ENCODE results near the gene LRRC47.

GRCh38 chr1:3814771-3815561, 18.7 kb upstream of the LRRC47 start:
- TF ChIP-seq, protein P1, sequence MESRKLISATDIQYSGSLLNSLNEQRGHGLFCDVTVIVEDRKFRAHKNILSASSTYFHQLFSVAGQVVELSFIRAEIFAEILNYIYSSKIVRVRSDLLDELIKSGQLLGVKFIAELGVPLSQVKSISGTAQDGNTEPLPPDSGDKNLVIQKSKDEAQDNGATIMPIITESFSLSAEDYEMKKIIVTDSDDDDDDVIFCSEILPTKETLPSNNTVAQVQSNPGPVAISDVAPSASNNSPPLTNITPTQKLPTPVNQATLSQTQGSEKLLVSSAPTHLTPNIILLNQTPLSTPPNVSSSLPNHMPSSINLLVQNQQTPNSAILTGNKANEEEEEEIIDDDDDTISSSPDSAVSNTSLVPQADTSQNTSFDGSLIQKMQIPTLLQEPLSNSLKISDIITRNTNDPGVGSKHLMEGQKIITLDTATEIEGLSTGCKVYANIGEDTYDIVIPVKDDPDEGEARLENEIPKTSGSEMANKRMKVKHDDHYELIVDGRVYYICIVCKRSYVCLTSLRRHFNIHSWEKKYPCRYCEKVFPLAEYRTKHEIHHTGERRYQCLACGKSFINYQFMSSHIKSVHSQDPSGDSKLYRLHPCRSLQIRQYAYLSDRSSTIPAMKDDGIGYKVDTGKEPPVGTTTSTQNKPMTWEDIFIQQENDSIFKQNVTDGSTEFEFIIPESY (IDR thresholded peaks at IDR 0.05; ENCODE audit: borderline replicate concordance, low read depth) = no peak
- TF ChIP-seq CTCF (IDR thresholded peaks at IDR 0.05) (no peak), POLR2AphosphoS5 (IDR thresholded peaks at IDR 0.05; ENCODE audit: low read depth, low read length) (no peak), EP300 (IDR thresholded peaks at IDR 0.05; ENCODE audit: borderline replicate concordance in 1 of 2, low read depth in 1 of 2, low read length in 1 of 2) (no peak), TAF1 (IDR thresholded peaks at IDR 0.05; ENCODE audit: borderline replicate concordance, low read depth, low read length) (no peak), RCOR1 (IDR thresholded peaks at IDR 0.05; ENCODE audit: low read length) (no peak), PBX3 (IDR thresholded peaks at IDR 0.05) (no peak), EZH2phosphoT487 (IDR thresholded peaks at IDR 0.05; ENCODE audit: borderline replicate concordance, low read depth) (no peak), FOXJ3 (CRISPR knock-in tag; IDR thresholded peaks at IDR 0.05) (no peak), NRF1 (IDR thresholded peaks at IDR 0.05; ENCODE audit: low read depth, low read length) (no peak), RAD21 (IDR thresholded peaks at IDR 0.05; ENCODE audit: low read length) (no peak)
- TF ChIP-seq, protein P2, sequence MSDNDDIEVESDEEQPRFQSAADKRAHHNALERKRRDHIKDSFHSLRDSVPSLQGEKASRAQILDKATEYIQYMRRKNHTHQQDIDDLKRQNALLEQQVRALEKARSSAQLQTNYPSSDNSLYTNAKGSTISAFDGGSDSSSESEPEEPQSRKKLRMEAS (IDR thresholded peaks at IDR 0.05; ENCODE audit: low read depth) = no peak

Measured in SK-N-SH (cell line).